ENCODE data around the gene NSMCE1.

DNA sequence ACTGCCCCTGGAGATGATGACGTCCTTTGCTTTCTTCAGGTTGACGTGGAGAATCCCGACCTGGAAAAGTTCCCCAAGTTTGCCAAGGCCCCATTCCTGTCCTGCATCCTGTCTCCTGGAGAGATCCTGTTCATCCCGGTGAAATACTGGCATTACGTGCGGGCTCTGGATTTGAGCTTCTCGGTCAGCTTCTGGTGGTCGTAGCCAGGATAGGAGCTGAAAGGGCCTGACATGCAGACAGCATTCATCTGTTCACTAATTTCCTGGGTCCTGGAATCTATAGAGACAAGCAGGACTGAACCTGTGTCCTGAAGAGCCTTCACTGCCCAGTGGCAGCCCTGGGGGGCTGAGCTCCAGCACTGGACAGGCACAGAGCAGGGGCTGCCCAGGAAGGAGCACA, 48.0 kb downstream of the NSMCE1 start:
- TF ChIP-seq CSDC2 (CRISPR knock-in tag; IDR thresholded peaks at IDR 0.05) (no peak), ZNF70 (CRISPR knock-in tag; IDR thresholded peaks at IDR 0.05) (no peak), ZNF8 (CRISPR knock-in tag; IDR thresholded peaks at IDR 0.05) (no peak), ARNTL (CRISPR knock-in tag; IDR thresholded peaks at IDR 0.05; ENCODE audit: borderline replicate concordance, low read depth) (no peak), ZFP30 (CRISPR knock-in tag; IDR thresholded peaks at IDR 0.05) (no peak), ZFP3 (CRISPR knock-in tag; IDR thresholded peaks at IDR 0.05) (no peak), PATZ1 (CRISPR knock-in tag; IDR thresholded peaks at IDR 0.05; ENCODE audit: borderline replicate concordance) (no peak), ISL1 (CRISPR knock-in tag; IDR thresholded peaks at IDR 0.05) (no peak), ESRRG (CRISPR knock-in tag; IDR thresholded peaks at IDR 0.05) (no peak), RARB (CRISPR knock-in tag; IDR thresholded peaks at IDR 0.05) (no peak)

Data from SK-N-SH treated with all-trans-retinoic acid at 6 μM for 48 hours (cell line).